OCI-LY3 (cell line): Measurements from ENCODE around the gene NAPB.

Source experiments
- H2AFZ ChIP-seq: fragments of 200-600, 300-600 bp; shearing (Covaris generic); 2 replicates; pipeline ENCODE4 v1.6.0; 2014; ENCODE audit warnings: antibody characterized with exemption, low read depth, low read length
- H3K27ac ChIP-seq: fragments of 200-600, 300-600 bp; sonication (generic); 2 replicates; pipeline ENCODE4 v1.5.1; 2014; ENCODE audit warnings: mild to moderate bottlenecking, low read length, moderate library complexity, mixed read lengths
- H3K27me3 ChIP-seq: fragments of 200-600, 300-600 bp; sonication (generic); 2 replicates; pipeline ENCODE4 v1.6.1; 2014; ENCODE audit warnings: low read depth, low read length, mixed read lengths
- H3K36me3 ChIP-seq: fragments of 200-600, 300-600 bp; sonication (generic); replicated peaks from 2 replicates; pipeline ENCODE3; 2014; ENCODE audit warnings: low read depth, low read length, mixed read lengths
- H3K4me1 ChIP-seq: fragments of 300-600, 200-600 bp; sonication (generic); 2 replicates; pipeline ENCODE4 v1.6.1; 2014; ENCODE audit warnings: low read length, mixed read lengths
- H3K4me2 ChIP-seq: fragments of 200-600, 300-600 bp; sonication (generic); 2 replicates; pipeline ENCODE4 v1.6.1; 2014; ENCODE audit warnings: low read length, mixed read lengths
- H3K4me3 ChIP-seq: fragments of 300-600, 200-600 bp; sonication (generic); 2 replicates; pipeline ENCODE4 v1.5.1; 2014; ENCODE audit warnings: antibody characterized with exemption, mild to moderate bottlenecking, low read length, moderate library complexity
- H3K79me2 ChIP-seq: fragments of 300-600, 200-600 bp; shearing (Covaris generic); 2 replicates; pipeline ENCODE4 v1.6.1; 2014; ENCODE audit warnings: mild to moderate bottlenecking, low read length, mixed read lengths
- H3K9ac ChIP-seq: fragments of 300-600, 200-600 bp; shearing (Covaris generic); 2 replicates; pipeline ENCODE4 v1.6.0; 2014; ENCODE audit warnings: mild to moderate bottlenecking, low read length, moderate library complexity
- H3K9me3 ChIP-seq: fragments of 200-600, 300-600 bp; shearing (Covaris generic); 2 replicates; pipeline ENCODE4 v1.6.1; 2014; ENCODE audit warnings: low read length, mixed read lengths; ENCODE audit not compliant: insufficient read depth
- H4K20me1 ChIP-seq: fragments of 200-600, 300-600 bp; sonication (generic); 2 replicates; pipeline ENCODE4 v1.6.1; 2016; ENCODE audit warnings: low read length, mixed read lengths; ENCODE audit not compliant: insufficient read depth
- CTCF ChIP-seq: fragments of 200-600, 300-600 bp; sonication (generic); IDR thresholded peaks from 2 replicates; pipeline ENCODE4 v1.5.1; 2014; ENCODE audit warnings: antibody characterized with exemption, low read length, low read depth
- EZH2phosphoT487 ChIP-seq: fragments of 200-600 bp; shearing (Covaris generic); IDR thresholded peaks from 2 replicates; pipeline ENCODE4 v1.6.1; 2018; ENCODE audit warnings: antibody characterized with exemption, mixed run types, low read depth

Gene NAPB

GRCh38 chr20:23340524-23340923 is 80.8 kb downstream of the NAPB start:
- TF ChIP-seq EZH2phosphoT487 (no peak), CTCF (peak; percentile 83)
- no peak overlapping the region for H2AFZ ChIP-seq
- no peaks in the 10 kb centered on the region for H3K27me3 ChIP-seq
- H3K4me1 ChIP-seq = peaks cover 16% of the 10 kb centered on the region
- H3K9me3 ChIP-seq = no peaks in the 10 kb centered on the region
- H3K79me2 ChIP-seq = no peaks in the 10 kb centered on the region
- H3K4me3 ChIP-seq = peak overlapping the region; percentile 40
- H3K4me2 ChIP-seq = peak overlapping the region; percentile 68
- H3K27ac ChIP-seq = no peak overlapping the region
- H4K20me1 ChIP-seq = peaks cover 5% of the 10 kb centered on the region; the same call in 1 of the 2 replicates
- peak overlapping the region; percentile 20; the same call in 1 of the 2 replicates for H3K9ac ChIP-seq
- H3K36me3 ChIP-seq = no peaks in the 10 kb centered on the region

GRCh38 chr20:23339986-23340385 is 81.3 kb downstream of the NAPB start:
- H3K27me3 ChIP-seq = no peaks in the 10 kb centered on the region
- H2AFZ ChIP-seq = no peak overlapping the region
- no peak overlapping the region for H3K27ac ChIP-seq
- TF ChIP-seq CTCF = no peak
- no peak for TF ChIP-seq EZH2phosphoT487
- H3K4me1 ChIP-seq = peaks cover 16% of the 10 kb centered on the region
- peak overlapping the region; percentile 68; the same call in 1 of the 2 replicates for H3K4me2 ChIP-seq
- H3K9me3 ChIP-seq = no peaks in the 10 kb centered on the region
- no peak overlapping the region for H3K9ac ChIP-seq
- no peaks in the 10 kb centered on the region for H3K36me3 ChIP-seq
- no peaks in the 10 kb centered on the region for H3K79me2 ChIP-seq
- peaks cover 5% of the 10 kb centered on the region; the same call in 1 of the 2 replicates for H4K20me1 ChIP-seq
- H3K4me3 ChIP-seq = no peak overlapping the region

GRCh38 chr20:23337312-23337711 is 84.0 kb downstream of the NAPB start:
- no peak overlapping the region for H3K27ac ChIP-seq
- no peak overlapping the region for H3K9ac ChIP-seq
- peaks cover 1% of the 10 kb centered on the region; the same call in 1 of the 2 replicates for H4K20me1 ChIP-seq
- H3K4me1 ChIP-seq = peaks cover 18% of the 10 kb centered on the region
- H3K36me3 ChIP-seq = no peaks in the 10 kb centered on the region
- TF ChIP-seq EZH2phosphoT487 = no peak
- TF ChIP-seq CTCF = no peak
- H3K79me2 ChIP-seq = no peaks in the 10 kb centered on the region
- no peak overlapping the region for H3K4me2 ChIP-seq
- H3K4me3 ChIP-seq = no peak overlapping the region
- no peaks in the 10 kb centered on the region for H3K27me3 ChIP-seq
- H2AFZ ChIP-seq = no peak overlapping the region
- H3K9me3 ChIP-seq = no peaks in the 10 kb centered on the region

DNA sequence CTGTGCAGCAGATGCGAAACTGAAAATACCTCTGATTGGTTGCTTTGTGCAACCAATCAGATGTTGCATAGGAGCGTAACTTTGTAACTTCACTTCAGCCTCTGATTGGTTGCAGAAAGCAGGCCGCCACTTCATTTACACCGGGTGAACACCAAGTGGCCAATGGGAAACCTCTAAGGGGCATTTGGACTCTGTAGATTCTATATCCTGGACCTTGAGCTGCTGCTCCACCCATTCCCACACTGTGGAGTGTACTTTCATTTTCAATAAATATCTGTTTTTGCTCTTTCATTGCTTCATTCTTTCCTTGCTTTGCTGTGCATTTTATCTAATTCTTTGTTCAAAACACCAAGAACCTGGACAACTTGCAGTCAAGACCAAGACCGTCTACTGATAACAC is 84.8 kb downstream of the NAPB start:
- Histone ChIP-seq H4K20me1 (no peaks in the 10 kb centered on the region), H3K27ac (no peak overlapping the region), H3K4me3 (no peak overlapping the region), H3K4me2 (no peak overlapping the region), H2AFZ (no peak overlapping the region), H3K9me3 (no peaks in the 10 kb centered on the region), H3K9ac (no peak overlapping the region), H3K27me3 (no peaks in the 10 kb centered on the region), H3K4me1 (peaks cover 24% of the 10 kb centered on the region), H3K79me2 (no peaks in the 10 kb centered on the region), H3K36me3 (no peaks in the 10 kb centered on the region)
- TF ChIP-seq CTCF (no peak), EZH2phosphoT487 (no peak)
